ENCODE data around the gene LITAF. TPM values are rescaled to one million over a fixed set of nuclear protein-coding genes. Genes with fewer than 3 reads are reported as not detected.

Gene LITAF
- total RNA-seq, 2 donors from 2014 or later, result 144 to 211 TPM

- H3K4me1 ChIP-seq, result peaks cover 2% of the 10 kb centered on the region
- H3K27me3 ChIP-seq, result no peaks in the 10 kb centered on the region
- intact Hi-C loops (cut with DNase I), result no loop called here
- no peaks in the 10 kb centered on the region for H3K9me3 ChIP-seq
- no peak overlapping the region for H3K9ac ChIP-seq (ENCODE audit: low read depth in 2 of 2, low read length in 2 of 2)
- H3K4me3 ChIP-seq, result no peak overlapping the region
- TF ChIP-seq CTCF (IDR thresholded peaks at IDR 0.05), result no peak
- H3K27ac ChIP-seq, result no peak overlapping the region
- no peak for DNase-seq
- H3K36me3 ChIP-seq, result no peaks in the 10 kb centered on the region
Measured at GRCh38 chr16:11502239-11502638, 84.5 kb downstream of the LITAF start.

- Histone ChIP-seq H3K4me3 (no peak overlapping the region), H3K9ac (ENCODE audit: low read depth in 2 of 2, low read length in 2 of 2) (no peak overlapping the region), H3K9me3 (no peaks in the 10 kb centered on the region), H3K27me3 (no peaks in the 10 kb centered on the region), H3K27ac (no peak overlapping the region), H3K36me3 (no peaks in the 10 kb centered on the region), H3K4me1 (peaks cover 6% of the 10 kb centered on the region)
- TF ChIP-seq CTCF (IDR thresholded peaks at IDR 0.05), result no peak
- intact Hi-C loops (cut with DNase I), result no loop called here
- DNase-seq, result no peak
Measured at GRCh38 chr16:11501632-11502031, 85.1 kb downstream of the LITAF start.

GRCh38 chr16:11500700-11501346 lies 85.9 kb downstream of the LITAF start:
- TF ChIP-seq CTCF (IDR thresholded peaks at IDR 0.05), result no peak
- Histone ChIP-seq H3K9ac (ENCODE audit: low read depth in 2 of 2, low read length in 2 of 2) (no peak overlapping the region), H3K4me3 (no peak overlapping the region), H3K27ac (no peak overlapping the region), H3K27me3 (no peaks in the 10 kb centered on the region), H3K9me3 (no peaks in the 10 kb centered on the region), H3K36me3 (no peaks in the 10 kb centered on the region), H3K4me1 (peaks cover 6% of the 10 kb centered on the region)
- intact Hi-C loops (cut with DNase I), result no loop called here
- DNase-seq, result no peak

- TF ChIP-seq CTCF (IDR thresholded peaks at IDR 0.05), result no peak
- intact Hi-C loops (cut with DNase I), result no loop called here
- H3K4me3 ChIP-seq, result no peak overlapping the region
- no peaks in the 10 kb centered on the region for H3K36me3 ChIP-seq
- no peaks in the 10 kb centered on the region for H3K27me3 ChIP-seq
- no peak overlapping the region for H3K27ac ChIP-seq
- no peak overlapping the region for H3K9ac ChIP-seq (ENCODE audit: low read depth in 2 of 2, low read length in 2 of 2)
- no peak for DNase-seq
- no peaks in the 10 kb centered on the region for H3K9me3 ChIP-seq
- H3K4me1 ChIP-seq, result peaks cover 6% of the 10 kb centered on the region
Measured at GRCh38 chr16:11499295-11500089, 87.2 kb downstream of the LITAF start.

- no peak for TF ChIP-seq CTCF (IDR thresholded peaks at IDR 0.05)
- no peaks in the 10 kb centered on the region for H3K27me3 ChIP-seq
- peaks cover 6% of the 10 kb centered on the region for H3K4me1 ChIP-seq
- DNase-seq, result no peak
- H3K9ac ChIP-seq (ENCODE audit: low read depth in 2 of 2, low read length in 2 of 2), result no peak overlapping the region
- H3K4me3 ChIP-seq, result no peak overlapping the region
- intact Hi-C loops (cut with DNase I), result no loop called here
- no peak overlapping the region for H3K27ac ChIP-seq
- H3K9me3 ChIP-seq, result no peaks in the 10 kb centered on the region
- H3K36me3 ChIP-seq, result no peaks in the 10 kb centered on the region
Measured at GRCh38 chr16:11498683-11499082, 88.0 kb downstream of the LITAF start.
